CD14-positive monocyte (primary cell): ENCODE results near the gene TEKTIP1. TPM values are rescaled to one million over a fixed set of nuclear protein-coding genes. Genes with fewer than 3 reads are reported as not detected.

ENCODE experiments used
- DNase-seq, 3 donors: peaks; one replicate each; pipeline ENCODE4 v3.0.0-alpha.2; 2011 to 2022
- H2AFZ ChIP-seq: 2 replicates; pipeline ENCODE4 v1.6.0; 2012; ENCODE audit warnings: mild to moderate bottlenecking, low read depth, low read length, inconsistent platforms; ENCODE audit not compliant: insufficient read depth, poor library complexity, severe bottlenecking
- H3K27ac ChIP-seq, 2 donors: 1 replicate in 1 of 2; 2 replicates in 1 of 2; pipeline ENCODE4 v1.5.1; 2012 to 2013; ENCODE audit warnings: low read length in 2 of 2, control low read depth in 1 of 2, inconsistent platforms in 1 of 2, low read depth in 1 of 2, mild to moderate bottlenecking in 1 of 2
- H3K27me3 ChIP-seq, 2 donors: one replicate each; pipeline versions ENCODE4 v1.6.0 to v1.6.1; 2011 to 2013; ENCODE audit warnings: low read length in 2 of 2; ENCODE audit not compliant: control insufficient read depth in 2 of 2, insufficient read depth in 2 of 2
- H3K36me3 ChIP-seq, 2 donors: replicated peaks in 1 of 2; 1 replicate in 1 of 2; 2 replicates in 1 of 2; pipeline versions ENCODE4 v1.5.1 to v1.6.1; 2012 to 2013; ENCODE audit warnings: low read length in 2 of 2, control low read depth in 1 of 2, inconsistent platforms in 1 of 2, mild to moderate bottlenecking in 1 of 2; ENCODE audit not compliant: insufficient read depth in 2 of 2, control insufficient read depth in 1 of 2
- H3K4me1 ChIP-seq, 2 donors: 1 replicate in 1 of 2; 2 replicates in 1 of 2; pipeline versions ENCODE4 v1.5.1 to v1.6.1; 2012 to 2013; ENCODE audit warnings: low read length in 2 of 2, control low read depth in 1 of 2, inconsistent platforms in 1 of 2, mild to moderate bottlenecking in 1 of 2, moderate library complexity in 1 of 2; ENCODE audit not compliant: insufficient read depth in 2 of 2, control insufficient read depth in 1 of 2
- H3K4me2 ChIP-seq: replicated peaks from 2 replicates; pipeline ENCODE3; 2012; ENCODE audit warnings: low read length, moderate library complexity, mild to moderate bottlenecking; ENCODE audit not compliant: poor library complexity, severe bottlenecking; ENCODE audit errors: extremely low read depth
- H3K4me3 ChIP-seq, 3 experiments: fragments of 200-600 bp in 1 of 3; sonication (generic) in 1 of 3; replicated peaks in 1 of 3; 1 replicate in 2 of 3; 2 replicates in 1 of 3; pipeline ENCODE4 v1.5.1; 2011 to 2013; ENCODE audit warnings: low read length in 3 of 3, mild to moderate bottlenecking in 3 of 3, control low read depth in 2 of 3, low read depth in 2 of 3, inconsistent platforms in 1 of 3, moderate library complexity in 1 of 3
- H3K79me2 ChIP-seq: 2 replicates; pipeline ENCODE4 v1.6.0; 2012; ENCODE audit warnings: mild to moderate bottlenecking, control low read depth, inconsistent platforms, low read length, moderate library complexity; ENCODE audit not compliant: insufficient read depth
- H3K9ac ChIP-seq: 2 replicates; pipeline ENCODE4 v1.6.0; 2017; ENCODE audit warnings: low read length, mild to moderate bottlenecking; ENCODE audit not compliant: insufficient read depth, poor library complexity, severe bottlenecking
- H3K9me3 ChIP-seq, 2 donors: replicated peaks in 1 of 2; 1 replicate in 1 of 2; 2 replicates in 1 of 2; pipeline versions ENCODE4 v1.5.1 to v1.6.1; 2012 to 2013; ENCODE audit warnings: low read length in 2 of 2, control low read depth in 1 of 2; ENCODE audit not compliant: control insufficient read depth in 1 of 2, insufficient read depth in 1 of 2
- H4K20me1 ChIP-seq: 2 replicates; pipeline ENCODE4 v1.6.0; 2012; ENCODE audit warnings: mild to moderate bottlenecking, low read length, control low read depth, moderate library complexity; ENCODE audit not compliant: insufficient read depth
- H3K27ac Mint-ChIP-seq, 7 donors: one replicate each; pipeline ENCODE4 v1.8.0; 2020; ENCODE audit warnings: mild to moderate bottlenecking in 7 of 7, mixed read lengths in 7 of 7, moderate library complexity in 6 of 7, inconsistent platforms in 2 of 7
- H3K27me3 Mint-ChIP-seq, 3 donors: one replicate each; pipeline ENCODE4 v1.8.0; 2021 to 2022; ENCODE audit warnings: low read depth in 3 of 3, mild to moderate bottlenecking in 3 of 3, mixed read lengths in 3 of 3, moderate library complexity in 3 of 3, inconsistent platforms in 1 of 3
- H3K36me3 Mint-ChIP-seq, 2 donors: one replicate each; pipeline ENCODE4 v1.8.0; 2020; ENCODE audit warnings: mixed read lengths in 2 of 2, inconsistent platforms in 1 of 2, mild to moderate bottlenecking in 1 of 2
- H3K4me1 Mint-ChIP-seq: one replicate; pipeline ENCODE4 v1.8.0; 2020; ENCODE audit warnings: mild to moderate bottlenecking, mixed read lengths
- H3K4me3 Mint-ChIP-seq, 2 donors: one replicate each; pipeline ENCODE4 v1.8.0; 2020; ENCODE audit warnings: mild to moderate bottlenecking in 2 of 2, mixed read lengths in 2 of 2, moderate library complexity in 1 of 2
- H3K9me3 Mint-ChIP-seq, 7 donors: one replicate each; pipeline ENCODE4 v1.8.0; 2020 to 2022; ENCODE audit warnings: mixed read lengths in 7 of 7, mild to moderate bottlenecking in 6 of 7, moderate library complexity in 6 of 7, inconsistent platforms in 2 of 7
- whole genome bisulfite sequencing: methylation state at CpG from one replicate; pipeline ENCODE4 v1.1.5; 2013; ENCODE audit warnings: missing lambda C conversion rate; ENCODE audit not compliant: insufficient coverage; 5-methylcytosine and 5-hydroxymethylcytosine counted together
- intact Hi-C, 2 donors: fragments of 100-400 bp; cut with micrococcal nuclease; formaldehyde crosslinking; loops; one replicate each; pipeline versions ENCODE4 v1.15.0 to v1.15.1; 2023
- polyA plus RNA-seq, 3 donors: library from polyadenylated mRNA; depleted of rRNA in 1 of 3; unstranded in 2 of 3; stranded (reverse) in 1 of 3; fragments of 300-500 nt in 2 of 3; fragments of >200 nt in 1 of 3; fragmentation: Illumina TruSeq in 2 of 3; gene quantifications; 1 replicate in 2 of 3; 2 replicates in 1 of 3; pipeline ENCODE4 v1.2.3, GENCODE V29; 2012 to 2021
- TF ChIP-seq, protein P1 (sequence below): fragments of 200-600 bp; IDR thresholded peaks from one replicate; pipeline ENCODE4 v1.8.0; 2022; ENCODE audit warnings: antibody characterized with exemption, mild to moderate bottlenecking

The TEKTIP1 gene
- polyA plus RNA-seq, 3 donors: 1.8 TPM; not detected in 2

DNA sequence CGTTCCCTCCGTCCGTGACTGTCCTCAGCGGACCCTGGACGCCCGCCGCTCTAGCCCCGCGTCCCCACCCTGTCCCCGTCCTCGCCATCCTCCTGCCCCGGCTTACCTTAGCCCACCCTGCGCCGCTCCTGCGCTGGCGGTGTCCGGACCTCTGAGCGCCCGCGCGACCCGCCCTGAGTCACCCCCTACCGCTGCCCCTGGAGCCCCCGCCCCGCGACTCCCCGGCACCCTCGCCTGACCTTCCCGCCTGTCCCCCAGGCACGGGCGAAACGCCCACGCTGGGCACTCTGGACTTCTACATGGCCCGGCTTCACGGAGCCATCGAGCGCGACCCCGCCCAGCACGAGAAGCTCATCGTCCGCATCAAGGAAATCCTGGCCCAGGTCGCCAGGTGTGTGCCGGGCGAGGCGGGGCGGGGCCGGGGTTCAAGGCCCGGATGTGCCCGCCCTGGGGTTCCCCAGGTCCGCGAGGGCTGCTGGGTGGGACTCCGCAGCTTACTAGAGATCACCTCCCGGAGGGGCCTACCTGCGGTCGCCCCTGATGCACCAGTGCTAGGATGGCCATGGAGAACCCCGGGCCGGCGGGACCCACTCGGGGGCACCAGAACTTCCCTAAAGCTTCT lies 38.9 kb downstream of the TEKTIP1 start:
- H2AFZ ChIP-seq: no peak overlapping the region
- H3K9me3 ChIP-seq: no peaks in the 10 kb centered on the region
- no peak for DNase-seq
- Mint-ChIP-seq H3K36me3 (peaks cover 8 to 32% of the 10 kb centered on the region in 2 donors), H3K9me3 (peaks cover 0 to 4% (median 2%) of the 10 kb centered on the region in 7 donors), H3K27ac (no peak overlapping the region), H3K4me3 (no peak overlapping the region), H3K27me3 (peaks cover 0 to 2% (median under 1%) of the 10 kb centered on the region in 3 donors), H3K4me1 (peaks cover 34% of the 10 kb centered on the region)
- intact Hi-C loops: no loop called here
- H3K36me3 ChIP-seq: peaks cover 0 to 6% of the 10 kb centered on the region in 2 donors
- no peak overlapping the region for H3K4me3 ChIP-seq
- H3K79me2 ChIP-seq: peaks cover 9% of the 10 kb centered on the region
- H4K20me1 ChIP-seq: no peaks in the 10 kb centered on the region
- H3K27me3 ChIP-seq: no peaks in the 10 kb centered on the region
- H3K4me2 ChIP-seq: no peak overlapping the region
- H3K9ac ChIP-seq: no peak overlapping the region
- no peak overlapping the region for H3K27ac ChIP-seq
- WGBS: 97% methylated on average over 44 of the region's 60 CpGs
- peaks cover 19 to 34% of the 10 kb centered on the region in 2 donors for H3K4me1 ChIP-seq
- TF ChIP-seq, protein P1, sequence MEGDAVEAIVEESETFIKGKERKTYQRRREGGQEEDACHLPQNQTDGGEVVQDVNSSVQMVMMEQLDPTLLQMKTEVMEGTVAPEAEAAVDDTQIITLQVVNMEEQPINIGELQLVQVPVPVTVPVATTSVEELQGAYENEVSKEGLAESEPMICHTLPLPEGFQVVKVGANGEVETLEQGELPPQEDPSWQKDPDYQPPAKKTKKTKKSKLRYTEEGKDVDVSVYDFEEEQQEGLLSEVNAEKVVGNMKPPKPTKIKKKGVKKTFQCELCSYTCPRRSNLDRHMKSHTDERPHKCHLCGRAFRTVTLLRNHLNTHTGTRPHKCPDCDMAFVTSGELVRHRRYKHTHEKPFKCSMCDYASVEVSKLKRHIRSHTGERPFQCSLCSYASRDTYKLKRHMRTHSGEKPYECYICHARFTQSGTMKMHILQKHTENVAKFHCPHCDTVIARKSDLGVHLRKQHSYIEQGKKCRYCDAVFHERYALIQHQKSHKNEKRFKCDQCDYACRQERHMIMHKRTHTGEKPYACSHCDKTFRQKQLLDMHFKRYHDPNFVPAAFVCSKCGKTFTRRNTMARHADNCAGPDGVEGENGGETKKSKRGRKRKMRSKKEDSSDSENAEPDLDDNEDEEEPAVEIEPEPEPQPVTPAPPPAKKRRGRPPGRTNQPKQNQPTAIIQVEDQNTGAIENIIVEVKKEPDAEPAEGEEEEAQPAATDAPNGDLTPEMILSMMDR: no peak

DNA sequence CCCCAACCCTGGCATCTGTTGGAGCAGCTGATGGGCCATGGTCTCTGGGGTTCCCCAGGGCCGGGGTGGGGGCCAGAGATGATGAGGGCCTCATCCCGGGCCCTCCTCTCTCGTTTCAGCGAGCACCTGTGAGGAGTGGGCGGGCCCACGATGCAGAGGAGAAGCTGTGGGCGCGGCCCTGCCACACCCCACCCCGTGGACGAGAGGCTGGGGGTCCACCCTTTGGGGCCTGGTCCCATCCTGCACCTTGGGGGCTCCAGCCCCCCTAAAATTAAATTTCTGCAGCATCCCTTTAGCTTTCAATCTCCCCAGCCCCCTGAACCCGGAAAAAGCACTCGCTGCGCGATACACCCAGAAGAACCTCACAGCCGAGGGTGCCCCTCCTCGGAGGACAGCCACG lies 39.4 kb downstream of the TEKTIP1 start:
- Histone ChIP-seq H3K9ac (no peak overlapping the region), H3K4me3 (no peak overlapping the region), H3K9me3 (no peaks in the 10 kb centered on the region), H3K27me3 (no peaks in the 10 kb centered on the region), H3K36me3 (peaks cover 0 to 6% of the 10 kb centered on the region in 2 donors), H4K20me1 (no peaks in the 10 kb centered on the region), H3K79me2 (peaks cover 3% of the 10 kb centered on the region), H2AFZ (no peak overlapping the region), H3K27ac (no peak overlapping the region), H3K4me2 (no peak overlapping the region), H3K4me1 (peaks cover 17 to 28% of the 10 kb centered on the region in 2 donors)
- DNase-seq: no peak
- TF ChIP-seq, protein P1: no peak
- WGBS: 92% methylated on average over 12 of the region's 17 CpGs
- no peak overlapping the region for H3K27ac Mint-ChIP-seq
- peaks cover 0 to 4% (median 2%) of the 10 kb centered on the region in 7 donors for H3K9me3 Mint-ChIP-seq
- intact Hi-C loops: no loop called here
- H3K36me3 Mint-ChIP-seq: peaks cover 8 to 32% of the 10 kb centered on the region in 2 donors
- H3K27me3 Mint-ChIP-seq: peaks cover 4 to 5% (median 4%) of the 10 kb centered on the region in 3 donors
- no peak overlapping the region for H3K4me3 Mint-ChIP-seq
- peaks cover 34% of the 10 kb centered on the region for H3K4me1 Mint-ChIP-seq
